Measurements from ENCODE around the gene GGT1.

DNA sequence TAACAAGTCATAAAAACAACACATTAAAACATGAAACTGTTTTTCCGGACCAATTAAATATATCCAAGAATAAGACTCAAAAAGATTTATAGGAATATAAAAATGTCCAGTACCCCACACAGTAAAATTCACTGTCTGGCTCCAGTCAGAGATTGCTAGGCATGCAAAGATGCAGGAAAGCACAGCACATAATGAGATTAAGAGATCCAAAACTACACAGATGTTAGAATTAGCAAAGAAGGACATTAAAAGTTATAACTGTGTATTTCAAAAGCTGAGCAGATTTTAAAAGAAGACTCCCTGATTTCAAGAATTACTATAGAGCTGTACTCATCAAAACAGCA, 23.8 kb upstream of the GGT1 start:
- TF ChIP-seq, protein P1, sequence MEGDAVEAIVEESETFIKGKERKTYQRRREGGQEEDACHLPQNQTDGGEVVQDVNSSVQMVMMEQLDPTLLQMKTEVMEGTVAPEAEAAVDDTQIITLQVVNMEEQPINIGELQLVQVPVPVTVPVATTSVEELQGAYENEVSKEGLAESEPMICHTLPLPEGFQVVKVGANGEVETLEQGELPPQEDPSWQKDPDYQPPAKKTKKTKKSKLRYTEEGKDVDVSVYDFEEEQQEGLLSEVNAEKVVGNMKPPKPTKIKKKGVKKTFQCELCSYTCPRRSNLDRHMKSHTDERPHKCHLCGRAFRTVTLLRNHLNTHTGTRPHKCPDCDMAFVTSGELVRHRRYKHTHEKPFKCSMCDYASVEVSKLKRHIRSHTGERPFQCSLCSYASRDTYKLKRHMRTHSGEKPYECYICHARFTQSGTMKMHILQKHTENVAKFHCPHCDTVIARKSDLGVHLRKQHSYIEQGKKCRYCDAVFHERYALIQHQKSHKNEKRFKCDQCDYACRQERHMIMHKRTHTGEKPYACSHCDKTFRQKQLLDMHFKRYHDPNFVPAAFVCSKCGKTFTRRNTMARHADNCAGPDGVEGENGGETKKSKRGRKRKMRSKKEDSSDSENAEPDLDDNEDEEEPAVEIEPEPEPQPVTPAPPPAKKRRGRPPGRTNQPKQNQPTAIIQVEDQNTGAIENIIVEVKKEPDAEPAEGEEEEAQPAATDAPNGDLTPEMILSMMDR (IDR thresholded peaks at IDR 0.05), result no peak
- no peak for TF ChIP-seq SIN3A (IDR thresholded peaks at IDR 0.05; ENCODE audit: borderline replicate concordance, low read depth, low read length)
- TF ChIP-seq FOXM1 (IDR thresholded peaks at IDR 0.05; ENCODE audit: low read depth), result no peak
- TF ChIP-seq RAD21 (IDR thresholded peaks at IDR 0.05; ENCODE audit: low read length), result no peak
- no peak for TF ChIP-seq TAF1 (IDR thresholded peaks at IDR 0.05; ENCODE audit: borderline replicate concordance, low read depth, low read length)
- TF ChIP-seq USF2 (IDR thresholded peaks at IDR 0.05; ENCODE audit: borderline replicate concordance, low read depth, low read length), result no peak
- TF ChIP-seq, protein P2, sequence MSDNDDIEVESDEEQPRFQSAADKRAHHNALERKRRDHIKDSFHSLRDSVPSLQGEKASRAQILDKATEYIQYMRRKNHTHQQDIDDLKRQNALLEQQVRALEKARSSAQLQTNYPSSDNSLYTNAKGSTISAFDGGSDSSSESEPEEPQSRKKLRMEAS (IDR thresholded peaks at IDR 0.05; ENCODE audit: low read depth), result no peak
- TF ChIP-seq POLR2AphosphoS5 (IDR thresholded peaks at IDR 0.05; ENCODE audit: low read depth, low read length), result no peak
- TF ChIP-seq, protein P3, sequence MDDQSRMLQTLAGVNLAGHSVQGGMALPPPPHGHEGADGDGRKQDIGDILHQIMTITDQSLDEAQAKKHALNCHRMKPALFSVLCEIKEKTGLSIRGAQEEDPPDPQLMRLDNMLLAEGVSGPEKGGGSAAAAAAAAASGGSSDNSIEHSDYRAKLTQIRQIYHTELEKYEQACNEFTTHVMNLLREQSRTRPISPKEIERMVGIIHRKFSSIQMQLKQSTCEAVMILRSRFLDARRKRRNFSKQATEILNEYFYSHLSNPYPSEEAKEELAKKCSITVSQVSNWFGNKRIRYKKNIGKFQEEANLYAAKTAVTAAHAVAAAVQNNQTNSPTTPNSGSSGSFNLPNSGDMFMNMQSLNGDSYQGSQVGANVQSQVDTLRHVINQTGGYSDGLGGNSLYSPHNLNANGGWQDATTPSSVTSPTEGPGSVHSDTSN (IDR thresholded peaks at IDR 0.05), result no peak
- TF ChIP-seq YY1 (IDR thresholded peaks at IDR 0.05; ENCODE audit: low read depth), result no peak
- TF ChIP-seq, protein P4, sequence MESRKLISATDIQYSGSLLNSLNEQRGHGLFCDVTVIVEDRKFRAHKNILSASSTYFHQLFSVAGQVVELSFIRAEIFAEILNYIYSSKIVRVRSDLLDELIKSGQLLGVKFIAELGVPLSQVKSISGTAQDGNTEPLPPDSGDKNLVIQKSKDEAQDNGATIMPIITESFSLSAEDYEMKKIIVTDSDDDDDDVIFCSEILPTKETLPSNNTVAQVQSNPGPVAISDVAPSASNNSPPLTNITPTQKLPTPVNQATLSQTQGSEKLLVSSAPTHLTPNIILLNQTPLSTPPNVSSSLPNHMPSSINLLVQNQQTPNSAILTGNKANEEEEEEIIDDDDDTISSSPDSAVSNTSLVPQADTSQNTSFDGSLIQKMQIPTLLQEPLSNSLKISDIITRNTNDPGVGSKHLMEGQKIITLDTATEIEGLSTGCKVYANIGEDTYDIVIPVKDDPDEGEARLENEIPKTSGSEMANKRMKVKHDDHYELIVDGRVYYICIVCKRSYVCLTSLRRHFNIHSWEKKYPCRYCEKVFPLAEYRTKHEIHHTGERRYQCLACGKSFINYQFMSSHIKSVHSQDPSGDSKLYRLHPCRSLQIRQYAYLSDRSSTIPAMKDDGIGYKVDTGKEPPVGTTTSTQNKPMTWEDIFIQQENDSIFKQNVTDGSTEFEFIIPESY (IDR thresholded peaks at IDR 0.05; ENCODE audit: borderline replicate concordance, low read depth), result no peak
- no peak for TF ChIP-seq RCOR1 (IDR thresholded peaks at IDR 0.05; ENCODE audit: low read length)
- no peak for TF ChIP-seq ELF1 (IDR thresholded peaks at IDR 0.05)
- TF ChIP-seq TCF12 (IDR thresholded peaks at IDR 0.05), result no peak

Measured in SK-N-SH (cell line).